HG02970 (cell line): ENCODE results near the gene PLK5.
"Not testable (repeated sequence)": the region's sequence is repeated elsewhere in the genome, so short reads cannot be mapped to it uniquely, and the experiment has no call there.

ENCODE experiments used
- ATAC-seq: cut with Tn5 transposase; IDR thresholded peaks from one replicate; pipeline ENCODE4 v1.9.1; 2021; ENCODE audit warnings: mild to moderate bottlenecking, moderate library complexity, moderate number of reproducible peaks; ENCODE audit not compliant: unreplicated experiment, low FRiP score

Gene PLK5

GRCh38 chr19:1507192-1507660 lies 16.7 kb upstream of the PLK5 start:
- ATAC-seq: no peak

GRCh38 chr19:1507763-1508506 lies 15.9 kb upstream of the PLK5 start:
- ATAC-seq: no peak

- ATAC-seq: no peak
These were observed 15.4 kb upstream of the PLK5 start for GRCh38 chr19:1508507-1508856.

- ATAC-seq: no peak
These were observed 14.1 kb upstream of the PLK5 start for GRCh38 chr19:1509602-1510441.

- ATAC-seq: no peak
These were observed 13.5 kb upstream of the PLK5 start for GRCh38 chr19:1510442-1510806.

GRCh38 chr19:1510807-1511206 lies 13.1 kb upstream of the PLK5 start:
- ATAC-seq: no peak

GRCh38 chr19:1511318-1512317 lies 12.3 kb upstream of the PLK5 start:
- no peak for ATAC-seq

- no peak for ATAC-seq
These were observed 11.0 kb upstream of the PLK5 start, which contains the start of gene ADAMTSL5 for GRCh38 chr19:1512671-1513498. TSS of gene ADAMTSL5 (minus strand) at chr19:1513019. CDS start at chr19:1510943, 2,076 bp downstream.

- no peak for ATAC-seq
These were observed 10.2 kb upstream of the PLK5 start for GRCh38 chr19:1513499-1514294.

- ATAC-seq: no peak
These were observed 9.6 kb upstream of the PLK5 start for GRCh38 chr19:1514295-1514661.

GRCh38 chr19:1514986-1515721 lies 8.7 kb upstream of the PLK5 start:
- no peak for ATAC-seq

- ATAC-seq: no peak
These were observed 7.5 kb upstream of the PLK5 start for GRCh38 chr19:1516395-1516753.

GRCh38 chr19:1518471-1518870 lies 5.4 kb upstream of the PLK5 start:
- ATAC-seq: no peak

GRCh38 chr19:1519802-1520201 lies 4.1 kb upstream of the PLK5 start:
- ATAC-seq: not testable (repeated sequence)

GRCh38 chr19:1520203-1520780 lies 3.6 kb upstream of the PLK5 start:
- ATAC-seq: no peak

GRCh38 chr19:1521636-1522035 lies 2.2 kb upstream of the PLK5 start:
- no peak for ATAC-seq

GRCh38 chr19:1522061-1522460 lies 1.8 kb upstream of the PLK5 start:
- ATAC-seq: no peak

- ATAC-seq: no peak
These were observed 1.0 kb upstream of the PLK5 start for GRCh38 chr19:1522838-1523237.
